SH-SY5Y (cell line): Measurements from ENCODE around the gene MACROD2.

Experiments used
- GATA2 ChIP-seq: IDR thresholded peaks from 2 replicates; pipeline ENCODE4 v1.6.1; 2011; ENCODE audit warnings: mild to moderate bottlenecking, low read depth, low read length
- GATA3 ChIP-seq: IDR thresholded peaks from 2 replicates; pipeline ENCODE4 v1.6.1; 2011; ENCODE audit warnings: low read depth, mild to moderate bottlenecking, low read length, moderate library complexity

GRCh38 chr20:15692570-15692969 lies 1697.3 kb downstream of the MACROD2 start:
- TF ChIP-seq GATA2 (no peak), GATA3 (no peak)
